ENCODE measurements around the gene NDUFS3. TPM values are rescaled to one million over a fixed set of nuclear protein-coding genes. Genes with fewer than 3 reads are reported as not detected.
A peak's percentile ranks its signal among the peaks of the same experiment; 100 is the strongest.

Gene NDUFS3
- total and polyA plus RNA-seq, 5 donors from 2014 or later, result 70.6 to 129 (median 120) TPM

- Histone ChIP-seq H3K4me3 (ENCODE audit: low read depth, low read length) (no peak overlapping the region), H3K9me3 (ENCODE audit: control insufficient read depth in 2 of 2, low read length in 2 of 2) (no peaks in the 10 kb centered on the region), H3K36me3 (ENCODE audit: control insufficient read depth, insufficient read depth, low read length) (no peaks in the 10 kb centered on the region), H3K27ac (ENCODE audit: insufficient read depth, low read length, poor library complexity, severe bottlenecking) (no peak overlapping the region), H3K27me3 (ENCODE audit: control insufficient read depth, insufficient read depth, low read length) (no peaks in the 10 kb centered on the region), H3K4me1 (ENCODE audit: control insufficient read depth, insufficient read depth, low read length, poor library complexity, severe bottlenecking) (no peaks in the 10 kb centered on the region)
- DNase-seq, result no peak
- peaks cover 20% of the 10 kb centered on the region for H3K36me3 Mint-ChIP-seq
- no peak overlapping the region for H3K4me3 Mint-ChIP-seq
- no peak for ATAC-seq (ENCODE audit: low read depth in 2 of 2)
- peaks cover 5% of the 10 kb centered on the region for H3K27me3 Mint-ChIP-seq
- no peaks in the 10 kb centered on the region for H3K4me1 Mint-ChIP-seq
- peak overlapping the region in 1 of 3 donors; percentile 87 for H3K27ac Mint-ChIP-seq
- no peaks in the 10 kb centered on the region for H3K9me3 Mint-ChIP-seq
Measured at GRCh38 chr11:47605921-47606320, 27.0 kb downstream of the NDUFS3 start.

GRCh38 chr11:47606731-47607130, 27.9 kb downstream of the NDUFS3 start:
- no peaks in the 10 kb centered on the region for H3K9me3 Mint-ChIP-seq
- H3K9me3 ChIP-seq (ENCODE audit: control insufficient read depth in 2 of 2, low read length in 2 of 2), result no peaks in the 10 kb centered on the region
- no peaks in the 10 kb centered on the region for H3K27me3 ChIP-seq (ENCODE audit: control insufficient read depth, insufficient read depth, low read length)
- no peaks in the 10 kb centered on the region for H3K4me1 ChIP-seq (ENCODE audit: control insufficient read depth, insufficient read depth, low read length, poor library complexity, severe bottlenecking)
- no peaks in the 10 kb centered on the region for H3K36me3 ChIP-seq (ENCODE audit: control insufficient read depth, insufficient read depth, low read length)
- H3K4me1 Mint-ChIP-seq, result peaks cover 0 to 2% (median 0%) of the 10 kb centered on the region in 4 donors
- DNase-seq (no peak), ATAC-seq (ENCODE audit: low read depth in 2 of 2) (no peak)
- no peak overlapping the region for H3K4me3 Mint-ChIP-seq
- H3K4me3 ChIP-seq (ENCODE audit: low read depth, low read length), result no peak overlapping the region
- no peak overlapping the region for H3K27ac Mint-ChIP-seq
- peaks cover 5% of the 10 kb centered on the region for H3K27me3 Mint-ChIP-seq
- H3K36me3 Mint-ChIP-seq, result peaks cover 20% of the 10 kb centered on the region
- H3K27ac ChIP-seq (ENCODE audit: insufficient read depth, low read length, poor library complexity, severe bottlenecking), result no peak overlapping the region

GRCh38 chr11:47607380-47607779, 28.5 kb downstream of the NDUFS3 start:
- Histone ChIP-seq H3K9me3 (ENCODE audit: control insufficient read depth in 2 of 2, low read length in 2 of 2) (no peaks in the 10 kb centered on the region), H3K36me3 (ENCODE audit: control insufficient read depth, insufficient read depth, low read length) (no peaks in the 10 kb centered on the region), H3K27ac (ENCODE audit: insufficient read depth, low read length, poor library complexity, severe bottlenecking) (no peak overlapping the region), H3K4me1 (ENCODE audit: control insufficient read depth, insufficient read depth, low read length, poor library complexity, severe bottlenecking) (no peaks in the 10 kb centered on the region), H3K4me3 (ENCODE audit: low read depth, low read length) (no peak overlapping the region), H3K27me3 (ENCODE audit: control insufficient read depth, insufficient read depth, low read length) (no peaks in the 10 kb centered on the region)
- H3K9me3 Mint-ChIP-seq, result no peaks in the 10 kb centered on the region
- no peak overlapping the region for H3K27ac Mint-ChIP-seq
- H3K4me1 Mint-ChIP-seq, result peaks cover 0 to 3% (median 0%) of the 10 kb centered on the region in 4 donors
- ATAC-seq (ENCODE audit: low read depth in 2 of 2), result no peak
- no peak for DNase-seq
- H3K36me3 Mint-ChIP-seq, result peaks cover 18% of the 10 kb centered on the region
- H3K27me3 Mint-ChIP-seq, result peaks cover 5% of the 10 kb centered on the region
- H3K4me3 Mint-ChIP-seq, result no peak overlapping the region

- ATAC-seq (ENCODE audit: low read depth in 2 of 2), result no peak
- H3K27ac Mint-ChIP-seq, result peak overlapping the region in 2 of 3 donors; percentile 7 to 83
Measured at GRCh38 chr11:47609675-47610074, 30.8 kb downstream of the NDUFS3 start.

GRCh38 chr11:47611348-47611794, 32.5 kb downstream of the NDUFS3 start:
- no peaks in the 10 kb centered on the region for H3K27me3 ChIP-seq (ENCODE audit: control insufficient read depth, insufficient read depth, low read length)
- H3K36me3 Mint-ChIP-seq, result peaks cover 11% of the 10 kb centered on the region
- H3K4me1 Mint-ChIP-seq, result peaks cover 0 to 3% (median 0%) of the 10 kb centered on the region in 4 donors
- H3K9me3 ChIP-seq (ENCODE audit: control insufficient read depth in 2 of 2, low read length in 2 of 2), result no peaks in the 10 kb centered on the region
- ATAC-seq (ENCODE audit: low read depth in 2 of 2) (no peak), DNase-seq (no peak)
- no peaks in the 10 kb centered on the region for H3K4me1 ChIP-seq (ENCODE audit: control insufficient read depth, insufficient read depth, low read length, poor library complexity, severe bottlenecking)
- H3K4me3 ChIP-seq (ENCODE audit: low read depth, low read length), result no peak overlapping the region
- no peak overlapping the region for H3K4me3 Mint-ChIP-seq
- peaks cover 1% of the 10 kb centered on the region for H3K27me3 Mint-ChIP-seq
- H3K36me3 ChIP-seq (ENCODE audit: control insufficient read depth, insufficient read depth, low read length), result no peaks in the 10 kb centered on the region
- H3K9me3 Mint-ChIP-seq, result no peaks in the 10 kb centered on the region
- no peak overlapping the region for H3K27ac ChIP-seq (ENCODE audit: insufficient read depth, low read length, poor library complexity, severe bottlenecking)
- H3K27ac Mint-ChIP-seq, result peak overlapping the region in 2 of 3 donors; percentile 13 to 32

More at GRCh38 chr11:47609675-47610074, 30.8 kb downstream of the NDUFS3 start:
- H3K4me1 Mint-ChIP-seq, result peaks cover 0 to 3% (median 0%) of the 10 kb centered on the region in 4 donors
- H3K4me1 ChIP-seq (ENCODE audit: control insufficient read depth, insufficient read depth, low read length, poor library complexity, severe bottlenecking), result no peaks in the 10 kb centered on the region
- H3K9me3 ChIP-seq (ENCODE audit: control insufficient read depth in 2 of 2, low read length in 2 of 2), result no peaks in the 10 kb centered on the region
- H3K36me3 Mint-ChIP-seq, result peaks cover 21% of the 10 kb centered on the region
- H3K4me3 Mint-ChIP-seq, result no peak overlapping the region
- H3K9me3 Mint-ChIP-seq, result no peaks in the 10 kb centered on the region
- H3K27me3 ChIP-seq (ENCODE audit: control insufficient read depth, insufficient read depth, low read length), result no peaks in the 10 kb centered on the region
- H3K4me3 ChIP-seq (ENCODE audit: low read depth, low read length), result no peak overlapping the region
- no peaks in the 10 kb centered on the region for H3K36me3 ChIP-seq (ENCODE audit: control insufficient read depth, insufficient read depth, low read length)
- H3K27me3 Mint-ChIP-seq, result peaks cover 5% of the 10 kb centered on the region
- peak in 1 of 3 donors; percentile 47 for DNase-seq
- no peak overlapping the region for H3K27ac ChIP-seq (ENCODE audit: insufficient read depth, low read length, poor library complexity, severe bottlenecking)

GRCh38 chr11:47615249-47615648, 36.4 kb downstream of the NDUFS3 start:
- Histone ChIP-seq H3K4me1 (ENCODE audit: control insufficient read depth, insufficient read depth, low read length, poor library complexity, severe bottlenecking) (no peaks in the 10 kb centered on the region), H3K4me3 (ENCODE audit: low read depth, low read length) (no peak overlapping the region), H3K9me3 (ENCODE audit: control insufficient read depth in 2 of 2, low read length in 2 of 2) (no peaks in the 10 kb centered on the region), H3K27ac (ENCODE audit: insufficient read depth, low read length, poor library complexity, severe bottlenecking) (no peak overlapping the region), H3K36me3 (ENCODE audit: control insufficient read depth, insufficient read depth, low read length) (peaks cover 19% of the 10 kb centered on the region), H3K27me3 (ENCODE audit: control insufficient read depth, insufficient read depth, low read length) (no peaks in the 10 kb centered on the region)
- Mint-ChIP-seq H3K27me3 (no peaks in the 10 kb centered on the region), H3K9me3 (no peaks in the 10 kb centered on the region), H3K36me3 (peaks cover 8% of the 10 kb centered on the region), H3K4me1 (peaks cover 0 to 5% (median 2%) of the 10 kb centered on the region in 4 donors), H3K4me3 (no peak overlapping the region), H3K27ac (peak overlapping the region in 1 of 3 donors; percentile 20)
- ATAC-seq (ENCODE audit: low read depth in 2 of 2), result no peak
- DNase-seq, result no peak

- H3K27me3 Mint-ChIP-seq, result no peaks in the 10 kb centered on the region
- H3K36me3 Mint-ChIP-seq, result peaks cover 11% of the 10 kb centered on the region
- DNase-seq (peak in 1 of 3 donors; percentile 49), ATAC-seq (ENCODE audit: low read depth in 2 of 2) (no peak)
- no peaks in the 10 kb centered on the region for H3K9me3 Mint-ChIP-seq
- no peaks in the 10 kb centered on the region for H3K4me1 ChIP-seq (ENCODE audit: control insufficient read depth, insufficient read depth, low read length, poor library complexity, severe bottlenecking)
- no peak overlapping the region for H3K4me3 ChIP-seq (ENCODE audit: low read depth, low read length)
- H3K9me3 ChIP-seq (ENCODE audit: control insufficient read depth in 2 of 2, low read length in 2 of 2), result no peaks in the 10 kb centered on the region
- H3K27me3 ChIP-seq (ENCODE audit: control insufficient read depth, insufficient read depth, low read length), result no peaks in the 10 kb centered on the region
- peaks cover 32% of the 10 kb centered on the region for H3K36me3 ChIP-seq (ENCODE audit: control insufficient read depth, insufficient read depth, low read length)
- H3K4me1 Mint-ChIP-seq, result peaks cover 0 to 5% (median 0%) of the 10 kb centered on the region in 4 donors
- H3K27ac Mint-ChIP-seq, result no peak overlapping the region
- H3K27ac ChIP-seq (ENCODE audit: insufficient read depth, low read length, poor library complexity, severe bottlenecking), result no peak overlapping the region
- H3K4me3 Mint-ChIP-seq, result no peak overlapping the region
Measured at GRCh38 chr11:47616726-47617416, 38.0 kb downstream of the NDUFS3 start.

GRCh38 chr11:47617417-47617809, 38.5 kb downstream of the NDUFS3 start:
- Histone ChIP-seq H3K27ac (ENCODE audit: insufficient read depth, low read length, poor library complexity, severe bottlenecking) (no peak overlapping the region), H3K4me3 (ENCODE audit: low read depth, low read length) (no peak overlapping the region), H3K4me1 (ENCODE audit: control insufficient read depth, insufficient read depth, low read length, poor library complexity, severe bottlenecking) (no peaks in the 10 kb centered on the region), H3K36me3 (ENCODE audit: control insufficient read depth, insufficient read depth, low read length) (peaks cover 38% of the 10 kb centered on the region), H3K27me3 (ENCODE audit: control insufficient read depth, insufficient read depth, low read length) (no peaks in the 10 kb centered on the region), H3K9me3 (ENCODE audit: control insufficient read depth in 2 of 2, low read length in 2 of 2) (no peaks in the 10 kb centered on the region)
- Mint-ChIP-seq H3K4me1 (peaks cover 0 to 5% (median 0%) of the 10 kb centered on the region in 4 donors), H3K27ac (no peak overlapping the region), H3K36me3 (peaks cover 14% of the 10 kb centered on the region), H3K27me3 (no peaks in the 10 kb centered on the region), H3K9me3 (no peaks in the 10 kb centered on the region), H3K4me3 (no peak overlapping the region)
- DNase-seq (no peak), ATAC-seq (ENCODE audit: low read depth in 2 of 2) (no peak)
